BLaER1 treated with 17β-estradiol and CSF1 and Interleukin-3, amounts not matched to agents 10 nM and 100 nM (cell line): ENCODE results near the gene ESPN.

Experiments used
- H3K27ac ChIP-seq, 11 experiments: shearing (Covaris generic); formaldehyde crosslinking; 2 replicates each; pipeline ENCODE4 v1.8.1; 2022
- H3K27me3 ChIP-seq, 11 experiments: shearing (Covaris generic); formaldehyde crosslinking; 2 replicates each; pipeline ENCODE4 v1.8.1; 2022
- H3K36me3 ChIP-seq, 11 experiments: shearing (Covaris generic); formaldehyde crosslinking; 2 replicates each; pipeline ENCODE4 v1.8.1; 2022
- H3K4me1 ChIP-seq, 10 experiments: shearing (Covaris generic); formaldehyde crosslinking; 2 replicates each; pipeline ENCODE4 v1.8.1; 2022
- H3K4me2 ChIP-seq, 11 experiments: shearing (Covaris generic); formaldehyde crosslinking; 2 replicates each; pipeline ENCODE4 v1.8.1; 2022
- H3K4me3 ChIP-seq, 10 experiments: shearing (Covaris generic); formaldehyde crosslinking; 2 replicates each; pipeline ENCODE4 v1.8.1; 2022
- H3K9ac ChIP-seq, 11 experiments: shearing (Covaris generic); formaldehyde crosslinking; 2 replicates each; pipeline ENCODE4 v1.8.1; 2022
- H3K9me3 ChIP-seq, 11 experiments: shearing (Covaris generic); formaldehyde crosslinking; replicated peaks in 1 of 11; 2 replicates each; pipeline ENCODE4 v1.8.1; 2022
- H4K20me1 ChIP-seq, 11 experiments: shearing (Covaris generic); formaldehyde crosslinking; 2 replicates each; pipeline ENCODE4 v1.8.1; 2022
- Cebpa-rat ChIP-seq, 11 experiments: shearing (Covaris generic); IDR thresholded peaks; 2 replicates each; pipeline ENCODE4 v1.8.1; 2022

Gene ESPN

GRCh38 chr1:6483761-6484117 lies 59.2 kb downstream of the ESPN start:
- H3K9ac ChIP-seq: no peak overlapping the region
- H3K4me2 ChIP-seq: no peak overlapping the region
- peaks cover 5 to 17% (median 14%) of the 10 kb centered on the region in 10 experiments; a peak in 17 of 20 replicates for H3K4me1 ChIP-seq
- no peak for TF ChIP-seq Cebpa-rat (IDR thresholded peaks at IDR 0.05)
- H3K27me3 ChIP-seq: peaks cover 53 to 77% (median 66%) of the 10 kb centered on the region in 11 experiments
- no peak overlapping the region for H3K4me3 ChIP-seq
- peaks cover 0 to 52% (median 24%) of the 10 kb centered on the region in 11 experiments; a peak in 15 of 22 replicates for H4K20me1 ChIP-seq
- H3K9me3 ChIP-seq: no peaks in the 10 kb centered on the region
- no peak overlapping the region for H3K27ac ChIP-seq
- H3K36me3 ChIP-seq: no peaks in the 10 kb centered on the region

- Histone ChIP-seq H3K4me2 (peak overlapping the region; percentile 67 to 84 (median 76)), H3K9ac (peak overlapping the region in 4 of 11 experiments; percentile 21 to 65 (median 37); a peak in 3 of 22 replicates), H3K4me1 (peaks cover 7 to 27% (median 25%) of the 10 kb centered on the region in 10 experiments; a peak in 18 of 20 replicates), H4K20me1 (peaks cover 0 to 63% (median 24%) of the 10 kb centered on the region in 11 experiments; a peak in 15 of 22 replicates), H3K27ac (no peak overlapping the region), H3K4me3 (peak overlapping the region; percentile 16 to 63 (median 46); a peak in 16 of 20 replicates), H3K36me3 (no peaks in the 10 kb centered on the region), H3K9me3 (no peaks in the 10 kb centered on the region), H3K27me3 (peaks cover 53 to 85% (median 66%) of the 10 kb centered on the region in 11 experiments)
- TF ChIP-seq Cebpa-rat (IDR thresholded peaks at IDR 0.05): no peak
These were observed 60.2 kb downstream of the ESPN start for GRCh38 chr1:6484826-6485167.

GRCh38 chr1:6485168-6486101 lies 60.9 kb downstream of the ESPN start:
- Histone ChIP-seq H3K9ac (peak overlapping the region in 7 of 11 experiments; percentile 7 to 65 (median 26); a peak in 6 of 22 replicates), H3K27ac (no peak overlapping the region), H3K27me3 (peaks cover 53 to 85% (median 67%) of the 10 kb centered on the region in 11 experiments), H3K4me2 (peak overlapping the region; percentile 67 to 84 (median 76)), H3K9me3 (no peaks in the 10 kb centered on the region), H3K36me3 (no peaks in the 10 kb centered on the region), H3K4me1 (peaks cover 12 to 34% (median 31%) of the 10 kb centered on the region in 10 experiments; a peak in 18 of 20 replicates), H3K4me3 (peak overlapping the region; percentile 16 to 63 (median 46); a peak in 17 of 20 replicates), H4K20me1 (peaks cover 0 to 65% (median 24%) of the 10 kb centered on the region in 11 experiments; a peak in 15 of 22 replicates)
- no peak for TF ChIP-seq Cebpa-rat (IDR thresholded peaks at IDR 0.05)

GRCh38 chr1:6486433-6487011 lies 61.9 kb downstream of the ESPN start:
- Histone ChIP-seq H3K36me3 (no peaks in the 10 kb centered on the region), H4K20me1 (peaks cover 0 to 73% (median 24%) of the 10 kb centered on the region in 11 experiments; a peak in 15 of 22 replicates), H3K4me1 (peaks cover 23 to 45% (median 42%) of the 10 kb centered on the region in 10 experiments; a peak in 19 of 20 replicates), H3K4me2 (peak overlapping the region in 10 of 11 experiments; percentile 8 to 78 (median 41); a peak in 11 of 22 replicates), H3K27me3 (peaks cover 53 to 88% (median 68%) of the 10 kb centered on the region in 11 experiments), H3K4me3 (peak overlapping the region in 1 of 10 experiments; percentile 28; a peak in 2 of 20 replicates), H3K27ac (no peak overlapping the region), H3K9me3 (no peaks in the 10 kb centered on the region), H3K9ac (no peak overlapping the region)
- TF ChIP-seq Cebpa-rat (IDR thresholded peaks at IDR 0.05): no peak

- TF ChIP-seq Cebpa-rat (IDR thresholded peaks at IDR 0.05): no peak
These were observed 63.4 kb downstream of the ESPN start for GRCh38 chr1:6487804-6488484.

GRCh38 chr1:6488602-6489382 lies 64.2 kb downstream of the ESPN start:
- H3K27me3 ChIP-seq: peaks cover 33 to 79% (median 46%) of the 10 kb centered on the region in 11 experiments
- H3K4me3 ChIP-seq: no peak overlapping the region
- H3K36me3 ChIP-seq: no peaks in the 10 kb centered on the region
- H3K27ac ChIP-seq: no peak overlapping the region
- H4K20me1 ChIP-seq: peaks cover 0 to 80% (median 22%) of the 10 kb centered on the region in 11 experiments; a peak in 15 of 22 replicates
- H3K9ac ChIP-seq: 0 out of 22 replicates have a peak overlapping the region, but pooled peaks of 1 of the 11 experiments have one; percentile 18
- H3K4me2 ChIP-seq: peak overlapping the region in 9 of 11 experiments; percentile 93 to 100 (median 98); a peak in 15 of 22 replicates
- peaks cover 32 to 65% (median 60%) of the 10 kb centered on the region in 10 experiments for H3K4me1 ChIP-seq
- H3K9me3 ChIP-seq: no peaks in the 10 kb centered on the region
- TF ChIP-seq Cebpa-rat (IDR thresholded peaks at IDR 0.05): no peak

More at GRCh38 chr1:6487804-6488484, 63.4 kb downstream of the ESPN start:
- H3K9me3 ChIP-seq: no peaks in the 10 kb centered on the region
- peaks cover 0 to 82% (median 24%) of the 10 kb centered on the region in 11 experiments; a peak in 15 of 22 replicates for H4K20me1 ChIP-seq
- H3K36me3 ChIP-seq: no peaks in the 10 kb centered on the region
- H3K4me3 ChIP-seq: no peak overlapping the region
- no peak overlapping the region for H3K4me2 ChIP-seq
- peaks cover 32 to 59% (median 56%) of the 10 kb centered on the region in 10 experiments for H3K4me1 ChIP-seq
- H3K27me3 ChIP-seq: peaks cover 42 to 84% (median 55%) of the 10 kb centered on the region in 11 experiments
- no peak overlapping the region for H3K9ac ChIP-seq
- no peak overlapping the region for H3K27ac ChIP-seq

GRCh38 chr1:6489383-6489765 lies 64.8 kb downstream of the ESPN start:
- no peak overlapping the region for H3K4me3 ChIP-seq
- peaks cover 27 to 73% (median 40%) of the 10 kb centered on the region in 11 experiments for H3K27me3 ChIP-seq
- no peak overlapping the region for H3K27ac ChIP-seq

More at GRCh38 chr1:6489383-6489765, 64.8 kb downstream of the ESPN start:
- 0 out of 22 replicates have a peak overlapping the region, but pooled peaks of 1 of the 11 experiments have one; percentile 18 for H3K9ac ChIP-seq
- peaks cover 32 to 65% (median 60%) of the 10 kb centered on the region in 10 experiments for H3K4me1 ChIP-seq
- H4K20me1 ChIP-seq: peaks cover 0 to 74% (median 17%) of the 10 kb centered on the region in 11 experiments; a peak in 14 of 22 replicates
- H3K36me3 ChIP-seq: no peaks in the 10 kb centered on the region
- H3K4me2 ChIP-seq: peak overlapping the region in 10 of 11 experiments; percentile 93 to 100 (median 98); a peak in 20 of 22 replicates
- no peaks in the 10 kb centered on the region for H3K9me3 ChIP-seq
- no peak for TF ChIP-seq Cebpa-rat (IDR thresholded peaks at IDR 0.05)
